Brain microvascular endothelial cell (primary cell): ENCODE measurements around the gene ARL13B.

ENCODE experiments used
- DNase-seq: peaks from one replicate; pipeline ENCODE4 v3.0.0-alpha.2; 2020
- H3K27ac ChIP-seq: fragments of 250-450 bp; sonication (Bioruptor Pico); 2 replicates; pipeline ENCODE4 v1.5.1; 2020; ENCODE audit warnings: mild to moderate bottlenecking, moderate library complexity
- H3K27me3 ChIP-seq: fragments of 250-450 bp; sonication (Bioruptor Pico); replicated peaks from 2 replicates; pipeline ENCODE4 v1.5.1; 2020; ENCODE audit warnings: mild to moderate bottlenecking
- H3K36me3 ChIP-seq: fragments of 250-450 bp; sonication (Bioruptor Pico); replicated peaks from 2 replicates; pipeline ENCODE4 v1.5.1; 2020; ENCODE audit warnings: mild to moderate bottlenecking
- H3K4me3 ChIP-seq: 2 replicates; pipeline ENCODE4 v1.5.1; 2011; ENCODE audit warnings: low read depth, mild to moderate bottlenecking, control low read depth, low read length, moderate library complexity
- CTCF ChIP-seq: IDR thresholded peaks from 2 replicates; pipeline ENCODE4 v1.5.1; 2011; ENCODE audit warnings: low read depth, mild to moderate bottlenecking, moderate library complexity, low read length, control low read depth, inconsistent platforms; ENCODE audit errors: missing control alignments
- in situ Hi-C: cut with HindIII; loops from 2 replicates; pipeline ENCODE4 v1.10.0; 2017; ENCODE audit warnings: low sequenced_read_pairs, low pct_ligation_motif_present

Gene ARL13B

GRCh38 chr3:93988764-93989163, 8.8 kb downstream of the ARL13B start:
- in situ Hi-C loops: no loop called here
- Histone ChIP-seq H3K27ac (no peak overlapping the region), H3K4me3 (no peak overlapping the region), H3K36me3 (no peaks in the 10 kb centered on the region), H3K27me3 (no peaks in the 10 kb centered on the region)
- TF ChIP-seq CTCF: no peak
- no peak for DNase-seq

- H3K4me3 ChIP-seq: no peak overlapping the region
- no peak for TF ChIP-seq CTCF
Observed at GRCh38 chr3:93989241-93989640, 9.3 kb downstream of the ARL13B start.

GRCh38 chr3:93991631-93992030, 11.7 kb downstream of the ARL13B start:
- in situ Hi-C loops: no loop called here
- TF ChIP-seq CTCF: no peak
- no peak overlapping the region for H3K27ac ChIP-seq
- no peaks in the 10 kb centered on the region for H3K36me3 ChIP-seq
- DNase-seq: no peak
- no peaks in the 10 kb centered on the region for H3K27me3 ChIP-seq
- no peak overlapping the region for H3K4me3 ChIP-seq

More at GRCh38 chr3:93989241-93989640, 9.3 kb downstream of the ARL13B start:
- in situ Hi-C loops: no loop called here
- DNase-seq: no peak
- H3K27me3 ChIP-seq: no peaks in the 10 kb centered on the region
- no peaks in the 10 kb centered on the region for H3K36me3 ChIP-seq
- no peak overlapping the region for H3K27ac ChIP-seq

GRCh38 chr3:93992207-93992606, 12.3 kb downstream of the ARL13B start:
- no peak for DNase-seq
- no peak overlapping the region for H3K27ac ChIP-seq
- in situ Hi-C loops: no loop called here
- TF ChIP-seq CTCF: no peak
- H3K4me3 ChIP-seq: no peak overlapping the region
- no peaks in the 10 kb centered on the region for H3K27me3 ChIP-seq
- H3K36me3 ChIP-seq: no peaks in the 10 kb centered on the region

- no peak for DNase-seq
- no peak overlapping the region for H3K27ac ChIP-seq
- H3K36me3 ChIP-seq: no peaks in the 10 kb centered on the region
- no peak overlapping the region for H3K4me3 ChIP-seq
- in situ Hi-C loops: no loop called here
- no peak for TF ChIP-seq CTCF
- no peaks in the 10 kb centered on the region for H3K27me3 ChIP-seq
Observed at GRCh38 chr3:93994056-93994455, 14.1 kb downstream of the ARL13B start.

- H3K27me3 ChIP-seq: no peaks in the 10 kb centered on the region
- no peak for TF ChIP-seq CTCF
- in situ Hi-C loops: no loop called here
- H3K4me3 ChIP-seq: no peak overlapping the region
- no peak for DNase-seq
- H3K36me3 ChIP-seq: no peaks in the 10 kb centered on the region
- no peak overlapping the region for H3K27ac ChIP-seq
Observed at GRCh38 chr3:94001191-94001590, 21.2 kb downstream of the ARL13B start.
